GM12801 (cell line): ENCODE data around the gene ELAC2.

Source experiments
- TF ChIP-seq, protein P1 (sequence below): IDR thresholded peaks from one replicate; pipeline ENCODE4 v1.5.1; 2011; ENCODE audit warnings: control low read depth; ENCODE audit not compliant: insufficient read length; ENCODE audit errors: extremely low read depth

The ELAC2 gene

DNA sequence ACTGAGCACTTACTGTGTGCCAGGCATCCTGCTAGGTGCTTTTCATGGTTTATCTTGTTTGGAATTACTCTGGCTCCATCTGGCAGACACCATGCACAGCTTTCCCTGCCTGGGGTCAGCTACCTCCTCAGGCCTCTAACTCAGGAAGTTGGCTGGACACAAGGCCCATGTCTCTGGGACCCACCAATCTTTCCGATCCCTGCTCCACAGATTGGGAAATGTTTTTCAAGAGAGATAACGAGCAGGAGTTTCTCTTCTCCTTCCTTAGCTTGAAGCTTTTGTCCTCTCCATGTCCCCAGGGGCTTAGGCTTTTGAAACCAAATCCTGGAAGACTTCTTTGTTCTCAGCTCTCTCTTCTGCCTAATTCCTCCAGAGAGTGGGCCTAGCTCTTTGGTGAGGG, 11.5 kb upstream of the ELAC2 start:
- TF ChIP-seq, protein P1, sequence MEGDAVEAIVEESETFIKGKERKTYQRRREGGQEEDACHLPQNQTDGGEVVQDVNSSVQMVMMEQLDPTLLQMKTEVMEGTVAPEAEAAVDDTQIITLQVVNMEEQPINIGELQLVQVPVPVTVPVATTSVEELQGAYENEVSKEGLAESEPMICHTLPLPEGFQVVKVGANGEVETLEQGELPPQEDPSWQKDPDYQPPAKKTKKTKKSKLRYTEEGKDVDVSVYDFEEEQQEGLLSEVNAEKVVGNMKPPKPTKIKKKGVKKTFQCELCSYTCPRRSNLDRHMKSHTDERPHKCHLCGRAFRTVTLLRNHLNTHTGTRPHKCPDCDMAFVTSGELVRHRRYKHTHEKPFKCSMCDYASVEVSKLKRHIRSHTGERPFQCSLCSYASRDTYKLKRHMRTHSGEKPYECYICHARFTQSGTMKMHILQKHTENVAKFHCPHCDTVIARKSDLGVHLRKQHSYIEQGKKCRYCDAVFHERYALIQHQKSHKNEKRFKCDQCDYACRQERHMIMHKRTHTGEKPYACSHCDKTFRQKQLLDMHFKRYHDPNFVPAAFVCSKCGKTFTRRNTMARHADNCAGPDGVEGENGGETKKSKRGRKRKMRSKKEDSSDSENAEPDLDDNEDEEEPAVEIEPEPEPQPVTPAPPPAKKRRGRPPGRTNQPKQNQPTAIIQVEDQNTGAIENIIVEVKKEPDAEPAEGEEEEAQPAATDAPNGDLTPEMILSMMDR: no peak

DNA sequence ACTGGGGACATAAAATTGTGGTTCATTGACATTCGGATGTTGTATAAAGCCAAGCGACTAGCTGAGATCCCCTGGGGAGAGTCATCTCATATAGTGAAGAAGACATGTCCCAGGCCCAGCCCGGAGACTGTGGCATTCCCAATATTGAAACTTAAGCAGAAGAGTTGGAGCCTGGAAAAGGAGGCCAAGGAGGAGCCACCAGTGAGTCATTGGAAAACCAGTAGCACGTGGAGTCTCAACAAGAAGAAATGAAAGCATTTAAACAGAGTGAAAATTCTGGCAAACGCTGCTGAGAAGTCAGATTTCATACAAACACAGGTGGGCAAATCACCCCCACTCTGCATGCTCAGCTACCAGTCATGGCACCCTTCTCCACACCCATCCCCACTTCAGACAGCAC, 9.4 kb upstream of the ELAC2 start:
- TF ChIP-seq, protein P1: no peak

DNA sequence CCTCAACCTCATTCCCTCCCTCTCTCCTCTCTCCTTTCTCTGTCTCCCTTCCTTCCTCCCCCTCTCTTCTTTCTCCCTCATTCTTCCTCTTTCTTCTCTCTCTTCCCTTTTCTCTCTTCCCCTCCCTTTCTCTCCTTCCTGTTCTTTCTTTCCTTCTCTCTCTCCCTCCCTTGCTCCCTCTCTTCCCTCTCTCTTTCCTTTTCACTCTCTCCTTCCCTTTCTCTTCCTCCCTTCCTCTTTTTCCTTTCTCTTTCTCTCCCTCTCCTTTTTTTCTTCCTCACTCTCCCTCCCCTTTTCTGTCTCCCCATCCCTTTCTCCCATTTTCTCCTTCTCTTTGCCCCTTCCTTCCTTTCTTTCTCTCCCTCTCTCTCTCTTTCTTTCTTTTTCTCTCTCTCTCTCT, 7.9 kb upstream of the ELAC2 start:
- TF ChIP-seq, protein P1: no peak

DNA sequence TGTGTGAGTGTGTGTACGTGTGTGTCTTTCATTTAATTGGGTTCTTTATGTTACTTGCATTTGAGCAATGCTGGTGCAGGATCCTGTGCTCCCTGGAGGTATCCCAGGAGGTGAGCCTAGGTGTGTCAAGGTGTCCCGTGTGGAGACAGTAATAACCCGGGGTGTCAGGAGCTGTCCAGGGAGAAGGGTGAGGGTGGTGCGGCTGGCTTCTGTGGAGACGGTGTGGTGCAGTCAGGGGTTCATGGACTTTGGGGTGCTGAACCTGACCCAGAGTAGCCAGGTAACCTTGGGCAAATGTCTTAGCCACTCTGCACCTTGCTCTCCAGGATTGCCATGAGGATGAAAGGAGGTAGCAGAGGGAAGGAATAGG, 7.4 kb upstream of the ELAC2 start:
- TF ChIP-seq, protein P1: no peak

DNA sequence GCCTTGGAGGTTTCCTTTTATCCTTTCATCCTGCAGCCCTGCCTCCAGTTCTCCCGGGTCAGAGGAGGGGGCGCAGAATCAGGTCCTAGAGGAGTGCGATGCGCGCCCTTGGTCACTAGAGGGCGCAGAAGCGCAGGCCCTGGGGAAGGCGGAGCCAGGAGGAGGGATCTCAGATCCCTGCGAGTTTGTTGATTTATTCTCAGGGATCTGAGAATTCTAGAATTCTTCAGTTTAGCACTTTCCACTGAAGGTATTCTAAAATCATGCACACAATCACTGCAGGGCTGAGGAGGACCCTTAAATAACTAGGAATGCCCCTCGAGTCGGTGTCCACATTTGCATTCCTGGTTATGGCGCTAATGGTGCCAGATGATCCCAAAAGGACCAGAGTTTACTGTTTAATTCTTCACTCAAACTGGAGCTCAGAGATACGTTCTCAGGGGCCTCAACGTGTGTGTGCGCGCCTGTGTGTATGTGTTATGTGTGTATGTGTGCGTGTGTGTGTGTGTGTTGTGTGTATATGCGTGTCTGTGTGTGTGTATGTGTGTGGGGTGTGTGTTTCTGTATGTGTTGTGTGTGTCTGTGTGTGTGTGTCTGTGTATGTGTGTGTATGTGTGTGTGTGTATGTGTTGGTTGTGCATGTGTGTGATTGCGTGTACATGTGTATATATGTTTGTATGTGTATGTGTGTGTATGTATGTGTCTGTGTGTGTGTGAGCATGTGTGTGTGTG, 6.9 kb upstream of the ELAC2 start:
- TF ChIP-seq, protein P1: peak; percentile 82

DNA sequence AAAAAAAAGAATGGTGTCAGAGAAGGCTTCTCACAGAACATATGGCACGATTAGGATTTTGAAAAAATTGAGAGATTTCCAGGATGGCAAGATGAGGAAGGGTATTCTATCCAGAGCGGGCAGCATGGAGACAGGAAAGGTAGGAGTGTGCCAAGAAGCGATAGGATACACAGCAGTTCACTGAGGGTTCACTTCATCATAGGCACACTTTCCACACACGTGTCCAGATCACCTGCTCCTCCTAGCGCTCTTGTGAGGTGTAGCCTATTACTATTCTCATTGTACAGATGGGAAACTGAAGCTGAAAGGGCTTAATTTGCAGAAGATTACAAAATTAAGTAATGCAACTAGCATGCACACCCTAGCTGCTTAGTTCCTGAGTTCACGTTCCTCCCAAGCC, 6.2 kb upstream of the ELAC2 start:
- TF ChIP-seq, protein P1: no peak

DNA sequence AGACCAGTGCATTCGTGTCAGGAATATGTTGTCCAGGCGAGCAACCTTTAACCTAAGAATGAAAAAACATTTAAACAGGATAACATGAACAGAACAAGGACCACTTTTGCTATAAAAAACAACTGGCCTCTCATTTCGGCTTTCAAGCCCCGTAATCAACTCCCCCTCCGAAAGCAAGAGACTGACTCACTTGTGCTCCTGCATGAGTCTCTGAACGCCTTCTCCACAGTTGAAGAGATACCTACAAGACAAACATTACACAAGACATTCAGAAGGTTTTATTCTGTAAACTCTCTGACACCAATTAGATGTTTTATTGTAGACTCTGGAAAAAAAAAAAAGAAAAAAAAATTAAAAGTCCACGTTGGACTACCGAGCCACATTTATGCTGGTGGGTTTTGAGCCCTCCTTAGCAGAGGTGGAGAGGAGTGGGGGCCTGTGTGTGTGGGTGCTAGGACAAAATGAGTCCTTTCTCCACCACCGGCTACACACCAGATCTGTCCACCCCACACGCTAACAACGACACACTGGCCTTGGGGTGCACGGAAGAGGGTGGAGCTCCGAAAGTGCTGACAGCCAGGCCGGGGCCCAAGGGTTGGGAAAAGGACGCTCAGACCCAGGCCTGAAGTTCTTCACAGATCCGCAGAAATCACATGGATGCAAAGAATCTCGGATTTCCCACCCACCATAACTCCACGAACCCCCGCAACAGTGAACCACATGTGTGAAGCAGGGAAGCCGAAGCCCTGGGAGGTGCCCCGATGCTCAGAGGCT, 759 bp downstream of the ELAC2 start:
- TF ChIP-seq, protein P1: no peak
